Lower leg skin (tissue), 4 donors: ENCODE results near the gene UBE2J2. TPM values are rescaled to one million over a fixed set of nuclear protein-coding genes. Genes with fewer than 3 reads are reported as not detected.
A peak's percentile ranks its signal among the peaks of the same experiment; 100 is the strongest.

Experiments used
- DNase-seq, 2 donors: peaks; one replicate each; pipeline ENCODE4 v3.0.0-alpha.2; 2019; ENCODE audit warnings: low spot score in 2 of 2
- H3K4me3 ChIP-seq: fragments of 200-600 bp; sonication (generic); 2 replicates; pipeline ENCODE4 v1.5.1; 2017; ENCODE audit warnings: mild to moderate bottlenecking, low read depth; ENCODE audit not compliant: poor library complexity, severe bottlenecking
- CTCF ChIP-seq, 3 donors: fragments of 450-650 bp; IDR thresholded peaks; one replicate each; pipeline ENCODE4 v1.5.1; 2016; ENCODE audit warnings: antibody characterized with exemption in 3 of 3, mild to moderate bottlenecking in 3 of 3, moderate library complexity in 2 of 3
- POLR2A ChIP-seq, 2 donors: fragments of 450-650 bp; IDR thresholded peaks; one replicate each; pipeline ENCODE4 v1.6.1; 2016 to 2017; ENCODE audit warnings: antibody characterized with exemption in 2 of 2, mild to moderate bottlenecking in 1 of 2, moderate library complexity in 1 of 2
- WGBS, 2 donors: methylation state at CpG; one replicate each; pipeline ENCODE4 v1.1.5; 2018; 5-methylcytosine and 5-hydroxymethylcytosine counted together
- intact Hi-C: fragments of 100-400 bp; cut with DNase I; formaldehyde crosslinking; loops from one replicate; pipeline ENCODE4 v1.15.0; 2023; ENCODE audit warnings: low total_unique reads
- total RNA-seq, 4 donors: library from RNA; depleted of rRNA; stranded (reverse); fragments of >200 nt; gene quantifications; one replicate each; pipeline ENCODE4 v1.1.0, GENCODE V29; 2016

The UBE2J2 gene
- total RNA-seq, 4 donors from 2014 or later, result 49.0 to 72.8 (median 54.0) TPM

GRCh38 chr1:1294250-1294890, 20.7 kb upstream of the UBE2J2 start:
- no peak overlapping the region for H3K4me3 ChIP-seq
- 90 to 93% methylated on average over 48 to 56 of the region's 58 CpGs for whole genome bisulfite sequencing, 2 donors
- TF ChIP-seq CTCF (IDR thresholded peaks at IDR 0.05) (no peak), POLR2A (IDR thresholded peaks at IDR 0.05) (no peak)
- intact Hi-C loops, result no loop called here
- DNase-seq, result no peak

- no peak for DNase-seq
- no peak overlapping the region for H3K4me3 ChIP-seq
- no peak for TF ChIP-seq CTCF (IDR thresholded peaks at IDR 0.05)
- TF ChIP-seq POLR2A (IDR thresholded peaks at IDR 0.05), result no peak
- intact Hi-C loops, result loop anchor here (2.0 kb wide), 1 partner anchor 171 kb away; no protein-coding TSS in a partner anchor
- WGBS, 2 donors, result 74 to 77% methylated on average over 41 to 65 of the region's 94 CpGs
Observed at GRCh38 chr1:1293263-1294249, 19.9 kb upstream of the UBE2J2 start.

GRCh38 chr1:1292851-1293250, 19.2 kb upstream of the UBE2J2 start:
- 61 to 87% methylated on average over 2 to 18 of the region's 18 CpGs for WGBS, 2 donors
- TF ChIP-seq POLR2A (IDR thresholded peaks at IDR 0.05) (no peak), CTCF (IDR thresholded peaks at IDR 0.05) (no peak)
- no peak overlapping the region for H3K4me3 ChIP-seq
- DNase-seq, result no peak
- intact Hi-C loops, result loop anchor here (2.0 kb wide), 1 partner anchor 170 kb away; no protein-coding TSS in a partner anchor

GRCh38 chr1:1292442-1292779, 18.8 kb upstream of the UBE2J2 start:
- DNase-seq, result no peak
- no peak overlapping the region for H3K4me3 ChIP-seq
- intact Hi-C loops, result loop anchor here (2.0 kb wide), 1 partner anchor 170 kb away; no protein-coding TSS in a partner anchor
- TF ChIP-seq CTCF (IDR thresholded peaks at IDR 0.05) (no peak), POLR2A (IDR thresholded peaks at IDR 0.05) (no peak)
- WGBS, 2 donors, result 80 to 89% methylated on average over 8 to 9 of the region's 9 CpGs

- intact Hi-C loops, result loop anchor here (2.0 kb wide), 1 partner anchor 169 kb away; no protein-coding TSS in a partner anchor
- no peak overlapping the region for H3K4me3 ChIP-seq
- 23 to 40% methylated on average over 10 to 26 of the region's 45 CpGs for WGBS, 2 donors
- peak in 1 of 2 donors; percentile 62 for DNase-seq
- TF ChIP-seq POLR2A (IDR thresholded peaks at IDR 0.05), result no peak
- peak in 1 of 3 donors; percentile 11 for TF ChIP-seq CTCF (IDR thresholded peaks at IDR 0.05)
Observed at GRCh38 chr1:1291548-1292441, 18.1 kb upstream of the UBE2J2 start.
